Measurements from ENCODE around the gene CCDC77.
A peak's percentile ranks its signal among the peaks of the same experiment; 100 is the strongest.
"Not testable (repeated sequence)": the region's sequence is repeated elsewhere in the genome, so short reads cannot be mapped to it uniquely, and the experiment has no call there.

CCDC77 gene

DNA sequence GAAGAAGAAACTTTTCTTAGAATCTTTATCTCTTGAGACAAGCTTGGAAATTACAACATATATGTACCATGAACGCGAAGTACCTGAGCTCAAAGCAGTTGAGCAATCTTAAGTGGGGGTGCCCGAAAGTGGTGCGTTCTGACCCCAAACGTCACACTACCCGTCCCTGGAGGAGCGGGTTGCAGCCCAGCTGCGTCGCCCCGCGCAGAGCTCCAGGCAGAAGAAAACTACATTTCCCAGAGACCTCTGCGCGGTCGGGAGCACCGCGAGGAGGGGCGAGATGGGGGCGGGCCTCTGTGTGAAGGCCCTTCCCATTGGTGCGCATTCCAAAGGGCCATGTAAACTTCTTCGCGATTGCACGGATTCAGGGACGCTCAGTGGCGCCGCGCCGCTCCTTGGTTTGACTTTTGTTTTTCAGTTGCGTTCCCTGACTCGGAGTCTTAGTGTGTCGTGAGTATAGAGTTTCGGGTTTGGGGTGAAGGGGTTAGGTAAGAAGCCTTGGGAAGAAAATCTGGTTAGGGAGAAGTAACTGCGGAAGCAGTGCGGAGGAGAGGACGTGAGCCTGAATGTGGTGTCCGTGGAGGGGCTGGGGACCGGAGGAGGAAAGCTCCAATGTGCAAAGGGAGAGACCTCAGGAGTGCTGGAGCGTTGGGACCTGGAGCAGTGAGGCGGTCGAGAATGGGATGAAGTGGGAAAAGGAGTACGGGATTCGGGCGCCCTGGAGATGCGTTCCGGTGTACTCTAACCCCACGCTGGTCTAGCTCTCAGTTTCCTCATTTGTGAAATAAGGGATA, at the start of gene CCDC77:
Gene CCDC77 (plus strand): TSS at position 410 of the 794 bp plus-strand sequence. CDS start 7,740 bp downstream, outside the sequence.
- no peak for DNase-seq

DNA sequence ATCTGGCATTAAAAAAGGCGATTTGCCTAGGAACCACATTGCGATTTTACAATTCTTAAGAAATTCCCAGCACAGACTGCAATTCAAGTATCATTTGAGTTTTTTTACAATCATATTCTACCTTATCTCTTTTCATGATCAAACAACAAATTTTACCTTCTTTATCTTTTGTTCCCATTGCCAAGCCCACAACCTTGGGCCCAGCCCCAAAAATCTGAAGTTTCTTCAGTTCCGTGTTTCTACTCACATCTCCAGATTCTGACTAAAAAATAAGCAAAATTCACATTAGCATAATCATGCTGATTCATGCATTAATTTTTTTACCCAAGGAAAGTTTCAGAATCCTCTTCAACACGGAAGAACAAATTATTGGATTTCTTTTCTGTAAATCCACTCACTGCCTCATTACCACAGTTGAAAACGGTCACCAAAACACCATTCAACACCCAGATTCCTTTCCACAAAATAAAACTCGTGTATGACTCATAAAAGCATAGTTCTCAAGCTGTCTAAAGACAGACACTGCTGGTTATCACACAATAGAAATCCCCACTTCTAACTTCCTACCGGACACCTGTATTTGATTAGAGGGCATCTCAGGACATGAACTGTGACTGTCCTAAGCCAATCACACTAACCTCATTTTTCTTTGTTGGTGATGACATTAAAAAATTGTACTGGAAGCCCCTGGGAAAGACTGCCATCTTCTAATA, 45.0 kb upstream of the CCDC77 start:
- no peak for DNase-seq

DNA sequence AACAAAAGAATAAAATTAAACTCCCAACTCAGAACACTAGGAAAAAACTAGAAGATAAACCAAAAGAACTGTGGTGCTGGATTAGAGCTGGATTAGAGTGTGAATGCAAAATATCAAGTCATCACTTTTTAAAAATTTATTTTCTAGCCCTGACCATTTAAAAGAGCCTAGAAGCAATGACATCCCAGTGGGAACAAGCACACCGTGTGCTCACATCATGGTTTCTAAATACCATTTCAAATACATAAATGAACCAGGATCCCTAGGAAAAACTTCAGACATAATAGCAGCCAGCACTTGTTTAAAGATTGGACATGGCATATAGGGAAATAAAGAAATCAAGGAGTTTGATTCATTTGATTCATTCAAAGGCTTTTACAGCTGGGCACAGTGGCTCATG, 42.4 kb upstream of the CCDC77 start:
- DNase-seq = no peak

DNA sequence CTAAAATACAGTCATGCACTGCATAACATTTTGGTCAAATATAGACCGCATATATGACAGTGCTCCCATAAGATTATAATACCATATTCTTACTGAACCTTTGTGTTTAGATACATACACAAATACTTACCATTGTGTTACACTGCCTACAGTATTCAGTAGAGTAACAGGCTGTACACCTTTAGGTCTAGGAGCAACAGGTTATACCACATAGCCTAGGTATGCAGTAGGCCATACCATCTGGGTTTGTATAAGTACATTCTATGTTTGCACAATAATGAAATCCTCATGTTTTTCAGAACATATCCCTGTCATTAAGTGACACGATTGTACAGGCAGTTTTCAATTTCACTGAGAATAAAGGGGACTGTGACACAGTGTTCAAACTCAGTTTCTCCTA, 34.6 kb upstream of the CCDC77 start:
- DNase-seq = no peak

- no peak for DNase-seq
These were observed 33.5 kb upstream of the CCDC77 start for GRCh38 chr12:367972-368371.

DNA sequence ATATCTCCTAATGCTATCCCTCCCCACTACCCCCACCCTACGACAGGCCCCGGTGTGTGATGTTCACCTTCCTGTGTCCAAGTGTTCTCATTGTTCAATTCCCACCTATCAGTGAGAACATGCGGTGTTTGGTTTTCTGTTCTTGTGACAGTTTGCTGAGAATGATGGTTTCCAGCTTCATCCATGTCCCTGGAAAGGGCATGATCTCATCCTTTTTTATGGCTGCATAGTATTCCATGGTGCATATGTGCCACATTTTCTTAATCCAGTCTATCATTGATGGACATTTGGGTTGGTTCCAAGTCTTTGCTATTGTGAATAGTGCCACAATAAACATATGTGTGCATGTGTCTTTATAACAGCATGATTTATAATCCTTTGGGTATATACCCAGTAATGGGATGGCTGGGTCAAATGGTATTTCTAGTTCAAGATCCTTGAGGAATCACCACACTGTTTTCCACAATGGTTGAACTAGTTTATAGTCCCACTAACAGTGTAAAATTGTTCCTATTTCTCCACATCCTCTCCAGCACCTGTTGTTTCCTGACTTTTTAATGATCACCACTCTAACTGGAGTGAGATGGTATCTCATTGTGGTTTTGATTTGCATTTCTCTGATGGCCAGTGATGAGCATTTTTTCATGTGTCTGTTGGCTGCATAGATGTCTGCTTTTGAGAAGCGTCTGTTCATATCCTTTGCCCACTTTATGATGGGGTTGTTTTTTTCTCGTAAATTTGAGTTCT, 30.5 kb upstream of the CCDC77 start:
- DNase-seq = not testable (repeated sequence)

DNA sequence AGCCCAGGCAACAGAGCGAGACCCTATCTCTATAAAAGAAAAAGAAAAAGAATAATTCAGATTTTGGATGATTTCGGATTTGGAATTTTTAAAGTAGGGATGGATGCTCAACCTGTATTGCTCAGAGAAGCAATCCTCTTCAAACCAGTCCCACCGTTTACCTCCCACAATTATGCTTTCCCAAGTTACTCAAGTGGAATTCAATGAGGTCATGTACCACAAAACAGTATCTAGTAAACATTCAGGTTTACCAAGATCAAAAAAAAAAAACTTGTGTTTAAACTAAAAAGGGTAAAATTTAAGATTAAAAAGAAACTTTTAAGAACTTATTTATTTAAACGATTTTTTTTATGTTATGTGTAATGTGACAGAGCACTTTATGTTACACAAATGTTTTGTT, 14.8 kb upstream of the CCDC77 start:
- DNase-seq = no peak

DNA sequence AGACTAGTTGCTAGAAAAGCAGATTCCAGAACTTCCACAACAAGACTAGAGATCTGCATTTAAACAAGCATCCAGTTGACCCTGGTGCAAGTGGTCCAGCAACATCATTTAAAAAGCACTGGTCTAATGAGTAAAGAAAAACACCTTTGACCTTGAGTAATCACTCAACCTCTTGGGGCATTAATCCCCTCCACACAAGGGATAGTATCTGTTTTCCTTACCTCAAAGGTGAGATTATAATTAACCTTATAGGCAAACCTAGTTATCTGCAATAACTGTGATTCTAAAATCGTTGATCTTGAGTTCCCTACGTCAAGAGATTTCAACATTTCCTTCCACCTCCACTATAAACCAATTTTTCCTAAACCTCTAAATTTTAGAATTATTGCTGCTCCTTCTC, 13.4 kb upstream of the CCDC77 start:
- no peak for DNase-seq

GRCh38 chr12:388541-389141, 12.8 kb upstream of the CCDC77 start:
- DNase-seq = no peak

DNA sequence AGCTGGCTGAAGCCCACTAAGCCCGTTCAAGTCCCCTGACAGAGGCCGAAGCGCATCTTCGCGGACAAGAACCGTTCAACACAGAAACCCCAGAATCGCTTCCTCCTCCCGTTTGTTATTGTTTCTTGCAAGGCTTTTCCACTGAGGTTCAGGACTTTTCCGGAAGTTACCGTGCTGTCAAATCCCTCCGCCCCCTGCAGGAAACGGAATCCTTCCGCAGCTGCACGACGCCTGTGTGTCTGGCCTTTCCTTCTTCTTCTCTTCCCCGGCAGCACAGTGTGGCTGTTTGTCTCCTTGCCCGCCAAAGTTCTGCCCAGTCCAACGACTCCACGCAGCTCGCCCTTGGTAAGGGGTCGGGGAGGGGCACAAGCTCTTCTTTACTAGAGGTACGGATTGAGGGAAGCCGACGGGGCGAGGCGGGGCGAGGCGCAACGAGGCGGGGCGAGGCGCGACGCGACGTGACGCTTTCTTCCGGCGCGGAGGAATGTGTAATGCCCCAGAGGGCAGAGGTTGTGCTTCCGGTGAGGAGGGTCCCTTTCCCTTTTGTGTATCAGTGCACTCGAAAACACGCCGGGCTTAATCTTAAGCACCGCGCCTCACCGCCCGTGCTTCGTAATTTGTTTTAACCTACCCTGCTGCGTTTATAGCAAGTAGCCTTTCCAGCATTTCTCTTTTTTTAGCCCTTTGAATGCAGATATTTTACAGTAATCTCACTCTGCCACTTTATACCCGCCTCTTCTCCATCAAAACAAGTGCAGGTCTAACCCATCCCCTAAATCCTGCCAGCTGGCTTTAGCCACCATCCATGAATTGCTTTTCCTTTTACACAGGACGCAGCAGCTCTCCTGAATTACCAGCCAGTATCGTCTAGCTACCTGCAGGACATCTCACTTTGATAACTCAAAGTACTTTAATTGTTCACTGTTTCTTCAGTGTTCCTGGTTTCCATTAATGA, 12.0 kb upstream of the CCDC77 start, which contains the start of gene KDM5A:
Gene KDM5A (minus strand): TSS at position 179 of the 955 bp plus-strand sequence. CDS start 229 bp downstream, outside the sequence.
- DNase-seq = no peak

- DNase-seq = no peak
These were observed 616 bp upstream of the CCDC77 start for GRCh38 chr12:400828-401227.

- DNase-seq = no peak
These were observed 565 bp downstream of the CCDC77 start for GRCh38 chr12:402029-402389.

- no peak for DNase-seq
These were observed 13.4 kb downstream of the CCDC77 start for GRCh38 chr12:414859-415258.

GRCh38 chr12:418432-418831, 17.0 kb downstream of the CCDC77 start:
- DNase-seq = no peak

DNA sequence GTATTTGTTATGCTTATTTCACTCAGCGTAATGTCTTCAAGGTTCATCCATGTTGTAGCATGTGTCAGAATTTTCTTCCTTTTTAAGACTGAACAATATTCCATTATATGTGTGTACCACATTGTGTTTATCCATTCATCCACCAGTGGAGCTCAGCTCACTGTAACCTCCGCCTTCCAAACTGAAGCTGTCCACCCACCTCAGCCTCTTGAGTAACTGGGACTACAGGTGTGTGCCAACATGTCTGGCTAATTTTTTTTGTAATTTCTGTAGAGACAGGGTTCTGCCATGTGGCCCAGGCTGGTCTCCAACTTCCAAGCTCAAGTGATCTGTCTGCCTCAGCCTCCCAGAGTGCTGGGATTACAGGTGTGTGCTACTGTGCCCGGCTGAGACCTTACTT, 21.1 kb downstream of the CCDC77 start:
- no peak for DNase-seq

DNA sequence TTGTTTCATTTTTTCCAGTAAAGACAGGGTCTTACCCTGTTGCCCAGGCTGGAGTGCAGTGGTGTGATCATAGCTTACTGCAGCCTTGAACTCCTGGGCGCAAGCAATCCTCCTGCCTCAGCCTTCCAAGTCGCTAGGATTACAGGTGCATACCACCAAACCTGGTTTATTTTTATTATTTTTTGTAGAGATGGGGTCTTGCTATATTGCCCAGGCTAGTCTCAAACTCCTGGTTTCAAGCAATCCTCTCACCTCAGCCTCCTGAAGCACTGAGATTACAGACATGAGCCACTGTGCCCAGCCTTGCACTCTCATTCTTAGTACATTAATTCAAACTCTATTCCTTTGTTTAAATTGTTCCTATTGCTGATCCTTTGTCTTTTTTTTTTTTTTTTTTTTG, 34.3 kb downstream of the CCDC77 start:
- DNase-seq = not testable (repeated sequence)

DNA sequence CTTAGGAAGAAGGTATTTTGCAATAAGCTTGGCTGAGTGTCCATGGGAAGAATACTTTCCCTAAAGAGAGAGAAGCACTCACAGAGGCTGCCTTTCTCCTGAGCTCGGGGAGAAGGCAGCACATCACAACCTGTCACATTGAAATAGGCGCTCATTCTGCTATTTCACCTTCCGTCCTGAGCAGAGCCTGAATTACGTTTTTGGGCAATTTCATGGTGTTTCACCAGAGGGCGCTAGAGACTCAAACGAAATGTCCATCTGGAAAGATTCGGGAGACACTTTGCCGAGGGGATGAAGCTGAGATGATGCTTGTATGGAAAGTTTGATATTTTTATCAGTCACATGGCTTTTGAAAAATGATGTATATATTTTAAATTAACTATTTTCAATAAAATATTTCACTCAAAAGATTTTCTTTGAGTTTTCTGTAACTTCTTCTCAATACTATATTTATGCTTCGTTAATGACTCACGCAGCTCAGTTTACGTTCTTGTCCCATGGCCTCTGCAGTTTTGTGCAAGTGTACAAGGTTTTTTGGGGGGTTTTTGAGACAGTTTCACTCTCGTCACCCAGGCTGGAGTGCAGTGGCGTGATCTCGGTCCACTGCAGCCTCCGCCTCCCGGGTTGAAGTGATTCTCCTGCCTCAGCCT, 40.9 kb downstream of the CCDC77 start:
- peak; percentile 3 for DNase-seq

- no peak for DNase-seq
These were observed 45.7 kb downstream of the CCDC77 start for GRCh38 chr12:447141-447540.

GRCh38 chr12:449203-449602, 47.8 kb downstream of the CCDC77 start:
- DNase-seq = no peak

DNA sequence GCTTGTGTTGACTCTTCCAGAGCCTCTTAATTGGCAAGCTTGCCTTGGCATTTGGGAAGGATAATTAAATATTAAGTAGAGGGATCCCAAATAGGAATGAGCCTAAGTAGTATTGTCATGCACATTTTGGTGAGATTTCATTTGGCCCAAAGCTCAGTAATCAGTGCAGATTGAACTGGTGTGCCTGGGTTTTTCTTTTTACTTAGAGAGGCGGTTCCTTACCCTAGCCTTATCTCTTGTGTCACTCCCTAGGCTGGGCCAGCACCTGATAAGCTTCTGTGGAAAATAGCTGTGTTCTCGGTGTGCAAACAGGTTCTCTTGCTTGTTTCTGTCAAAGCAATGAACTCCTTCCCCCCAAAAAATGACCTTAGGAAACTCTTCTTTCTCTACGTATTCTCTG, 49.0 kb downstream of the CCDC77 start:
- no peak for DNase-seq

DNA sequence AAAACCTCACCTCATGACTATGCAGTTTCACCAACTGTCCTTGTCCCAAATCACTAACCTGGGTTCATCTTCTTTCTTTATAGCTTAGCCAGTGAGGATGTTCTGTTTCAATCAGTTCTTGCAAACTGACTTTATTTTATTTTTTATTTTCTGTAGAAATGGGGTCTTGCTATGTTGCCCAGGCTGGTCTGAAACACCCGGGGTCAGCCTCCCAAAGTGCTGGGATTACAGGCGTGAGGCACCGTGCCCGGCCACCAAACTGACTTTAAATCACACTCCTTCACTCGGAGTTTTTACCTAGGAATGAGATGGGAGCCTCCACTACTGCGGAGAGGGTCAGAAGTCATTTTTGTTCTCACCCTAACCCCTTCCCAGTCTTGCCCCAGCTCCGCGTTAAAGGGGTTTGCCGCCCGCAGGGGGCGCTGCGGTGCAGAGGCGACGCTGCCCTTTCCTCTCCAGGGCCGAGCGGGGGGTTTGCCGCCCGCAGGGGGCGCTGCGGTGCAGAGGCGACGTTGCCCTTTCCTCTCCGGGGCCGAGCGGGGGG, 51.3 kb downstream of the CCDC77 start:
- DNase-seq = no peak
